Cortex of kidney (tissue), 1 donor: ENCODE measurements around the gene CHD6.

ENCODE experiments used
- DNase-seq: peaks from one replicate; lab custom pipeline; 2025; lab: John Stamatoyannopoulos, UW

The CHD6 gene

DNA sequence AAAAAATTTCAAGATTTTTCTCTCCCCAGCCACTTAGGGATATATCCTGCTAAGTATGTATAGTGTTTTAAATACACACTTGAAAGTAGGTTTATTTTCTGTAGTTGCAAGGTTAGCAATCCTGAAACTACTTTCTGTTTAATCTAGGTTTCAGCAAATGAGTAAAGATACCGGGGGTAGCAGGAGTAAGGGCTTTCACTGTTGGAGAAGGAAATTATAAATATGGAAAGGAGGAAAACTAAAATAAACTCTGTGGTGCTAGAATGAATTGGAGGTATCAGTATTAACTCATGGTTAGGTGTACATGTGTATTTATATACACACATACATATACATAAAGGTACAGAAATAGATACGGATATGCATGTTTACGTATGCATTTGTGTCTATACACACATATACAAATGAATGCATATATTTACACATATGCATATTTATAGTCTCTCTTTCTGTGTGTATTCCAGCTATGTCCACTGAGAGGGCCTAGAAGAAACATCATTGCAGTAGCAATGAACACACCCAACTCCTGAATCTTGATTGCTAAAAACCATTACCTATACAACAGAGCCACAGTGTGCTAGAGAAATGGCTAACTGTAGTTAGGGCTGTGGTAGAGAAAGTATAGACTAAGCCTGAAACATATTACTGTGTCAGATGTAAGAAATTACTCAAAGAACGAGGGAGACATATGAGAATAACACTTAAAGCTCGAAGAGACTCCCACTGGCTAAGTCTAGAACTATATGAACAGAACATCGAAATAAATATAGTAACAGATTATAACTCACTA, 155.6 kb downstream of the CHD6 start:
- no peak for DNase-seq

DNA sequence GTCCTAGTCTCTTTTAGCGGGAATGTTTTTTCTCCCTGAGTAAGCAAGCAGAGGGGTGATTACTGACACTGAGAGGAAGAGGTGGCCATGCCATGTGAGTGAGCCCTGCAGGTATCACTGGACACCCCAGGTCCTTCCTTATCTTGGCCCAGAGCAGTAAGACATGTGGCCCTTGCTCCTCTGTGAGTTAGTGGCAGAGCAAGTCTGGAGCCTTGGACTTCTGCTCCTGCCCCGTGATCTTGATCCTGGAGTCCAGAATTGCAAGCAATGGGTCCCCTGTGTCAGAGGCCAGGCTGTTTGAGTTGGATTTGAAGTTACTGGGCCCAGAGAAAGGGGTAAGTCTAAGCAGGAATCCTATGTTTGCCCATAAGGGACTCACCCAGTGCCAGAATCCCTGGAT, 159.4 kb downstream of the CHD6 start:
- DNase-seq = no peak

DNA sequence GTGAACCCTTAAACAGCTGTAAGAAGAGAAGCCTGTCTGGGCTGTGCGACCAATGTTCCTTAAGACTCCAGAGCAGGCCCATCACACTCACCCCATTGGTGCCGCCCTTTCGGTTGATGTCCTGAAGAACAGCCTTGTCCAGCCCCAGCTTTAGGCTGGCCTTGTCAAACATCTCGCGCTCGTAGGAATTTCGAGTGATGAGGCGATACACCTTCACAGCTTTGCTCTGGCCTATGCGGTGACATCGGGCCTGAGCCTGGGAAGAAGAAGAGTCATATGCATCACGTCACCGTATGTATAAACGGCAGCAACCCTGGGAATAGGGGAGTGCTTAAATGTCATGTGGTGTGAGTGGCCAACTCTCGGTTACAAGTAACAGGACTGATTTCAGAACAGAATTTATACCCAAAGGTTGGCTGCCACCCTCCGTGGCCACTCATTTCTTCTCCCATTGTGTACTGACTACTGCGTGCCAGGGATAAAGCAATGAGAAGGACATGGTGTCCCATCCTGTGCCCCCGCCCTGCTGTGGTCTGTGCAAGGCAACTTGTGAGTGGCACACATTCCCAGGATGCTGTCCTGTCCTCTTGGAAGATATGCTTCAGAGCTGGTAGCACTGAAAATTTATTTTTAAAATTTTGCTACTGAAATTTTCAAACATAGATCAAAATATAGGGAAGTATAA, 160.9 kb downstream of the CHD6 start:
- DNase-seq = no peak

DNA sequence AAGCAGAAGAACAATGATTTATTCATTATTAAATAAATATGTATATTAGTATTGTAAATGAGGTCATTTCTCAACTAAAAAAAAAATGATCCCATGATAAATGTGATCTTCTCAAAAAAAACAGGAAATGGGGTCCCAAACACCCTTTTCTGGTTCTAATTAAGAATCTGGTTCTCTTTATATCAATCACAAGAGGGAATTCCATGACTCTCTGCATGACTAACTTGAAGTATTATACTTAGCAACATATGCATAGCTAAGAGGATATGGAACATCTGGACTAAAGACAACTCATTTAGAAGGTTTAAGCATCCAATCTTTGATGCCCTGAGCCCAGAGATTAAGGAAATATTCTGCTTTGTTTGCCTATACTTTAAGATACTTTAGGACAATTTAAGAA, 161.8 kb downstream of the CHD6 start:
- no peak for DNase-seq

DNA sequence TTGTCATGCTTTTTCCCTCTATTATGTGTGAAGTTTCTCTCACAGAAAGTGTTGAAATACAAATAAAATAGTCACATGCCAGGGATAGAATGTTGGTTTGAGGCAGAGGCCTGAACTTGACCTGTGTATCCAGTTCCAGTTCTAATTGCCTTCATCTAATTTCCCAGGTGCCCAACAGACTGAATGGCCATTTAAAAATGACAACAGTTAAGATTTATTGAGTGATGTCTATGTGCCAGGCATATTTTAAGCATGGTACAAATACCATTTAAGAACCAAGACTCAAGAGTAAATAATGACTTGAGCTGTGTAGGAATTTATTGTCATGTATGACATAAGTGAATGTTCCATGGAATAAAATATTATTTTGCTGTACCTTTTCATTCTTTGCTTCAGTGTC, 163.9 kb downstream of the CHD6 start:
- DNase-seq = no peak

DNA sequence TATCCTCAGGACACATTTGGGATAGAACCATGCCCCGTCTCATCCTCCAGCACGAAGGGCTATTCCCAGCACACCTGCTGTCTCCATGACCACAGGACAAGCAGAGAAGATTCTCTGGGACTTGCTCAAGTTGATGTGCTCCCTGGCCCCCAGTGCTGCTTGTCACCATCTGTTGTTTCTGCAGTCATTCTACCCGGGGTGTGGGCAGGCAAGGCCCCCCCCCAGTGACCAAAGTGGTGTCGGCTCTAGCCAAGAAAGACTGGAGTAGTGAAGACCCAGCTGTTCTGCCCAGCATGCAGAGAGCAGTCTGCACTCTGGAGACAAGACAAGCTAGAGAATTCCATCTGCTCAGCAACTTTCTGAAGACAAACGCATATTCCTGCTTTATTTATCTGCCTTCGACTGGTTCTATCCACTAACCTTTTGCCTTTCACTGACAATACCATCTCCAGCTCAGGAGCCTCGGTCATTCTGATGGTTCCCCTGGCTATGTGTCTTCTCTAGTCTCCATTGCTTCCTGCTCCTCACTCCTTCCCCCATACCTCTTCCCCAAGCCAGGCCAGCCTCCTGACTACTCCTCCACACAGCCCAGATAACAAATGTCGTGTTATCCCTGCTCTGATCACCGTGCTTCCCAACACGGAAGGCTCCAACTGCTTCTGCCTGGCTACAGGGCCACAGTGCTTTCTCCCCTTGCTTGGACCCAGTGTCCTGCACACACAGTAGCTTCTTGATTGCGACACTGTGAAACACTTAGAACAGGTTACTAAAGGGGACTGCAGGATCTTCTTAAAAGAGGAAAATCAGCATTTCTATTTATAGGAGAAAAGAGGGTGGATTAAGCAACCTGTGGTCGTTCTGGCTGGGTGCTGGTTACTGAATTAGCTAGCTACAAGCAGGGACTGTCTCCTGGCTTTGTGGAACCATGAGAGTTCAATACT, 164.9 kb downstream of the CHD6 start:
- DNase-seq = no peak

DNA sequence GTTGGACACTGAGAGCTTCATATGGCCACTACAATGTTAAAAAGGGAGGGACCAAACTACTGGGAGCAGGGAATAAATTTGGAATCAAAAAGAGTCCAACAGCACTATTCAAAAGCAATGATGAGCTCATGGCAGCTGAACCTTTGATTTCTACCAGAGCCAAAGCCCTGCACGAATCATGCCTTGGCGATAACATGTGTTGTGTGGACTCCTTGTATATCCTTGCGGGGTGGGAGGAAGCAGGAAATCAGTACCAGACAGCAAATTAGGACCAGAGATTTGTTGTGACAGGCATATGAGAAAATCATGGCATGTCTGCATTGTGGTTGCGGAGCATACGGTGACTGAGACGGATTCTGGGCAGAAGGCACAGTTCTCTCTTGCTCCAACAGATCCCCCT, 166.0 kb downstream of the CHD6 start:
- no peak for DNase-seq

DNA sequence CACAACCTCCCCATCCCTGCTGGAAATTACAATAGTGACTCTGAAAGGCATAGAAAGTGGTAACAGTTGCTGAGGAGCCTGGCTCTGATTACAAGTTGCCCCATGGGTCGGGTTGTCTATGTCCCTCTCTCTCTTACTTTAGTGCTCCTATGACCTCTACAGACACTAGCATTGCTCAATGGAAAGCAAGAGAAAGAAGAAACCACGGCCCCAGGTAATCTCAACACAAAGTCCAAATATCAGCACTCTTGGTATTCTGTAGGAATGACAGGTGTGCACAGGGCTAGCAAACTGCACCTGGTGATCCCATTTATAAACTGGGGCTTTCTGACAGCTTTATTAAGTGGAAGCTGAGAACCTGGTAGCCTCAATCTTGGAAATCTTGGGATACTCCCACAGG, 171.2 kb downstream of the CHD6 start:
- no peak for DNase-seq

DNA sequence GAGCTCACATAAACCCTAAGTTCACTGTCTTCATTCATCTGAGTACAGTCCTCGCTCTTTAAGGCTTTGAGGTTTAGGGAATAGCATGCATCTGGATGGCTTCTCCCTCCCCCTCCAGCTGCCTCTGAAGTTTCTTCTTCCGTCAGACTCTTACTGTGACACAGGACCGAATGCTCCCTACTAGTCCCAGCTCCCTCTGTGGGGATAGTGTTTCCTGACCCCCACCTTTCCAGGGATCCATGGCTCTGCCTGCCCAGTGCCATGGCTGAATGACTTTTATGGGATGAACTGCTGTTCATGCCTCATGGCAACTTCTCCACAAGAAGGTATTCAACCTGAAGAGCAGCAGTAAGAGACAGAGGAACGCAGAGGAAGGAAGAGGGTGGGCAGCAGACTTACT, 171.7 kb downstream of the CHD6 start:
- DNase-seq = no peak

DNA sequence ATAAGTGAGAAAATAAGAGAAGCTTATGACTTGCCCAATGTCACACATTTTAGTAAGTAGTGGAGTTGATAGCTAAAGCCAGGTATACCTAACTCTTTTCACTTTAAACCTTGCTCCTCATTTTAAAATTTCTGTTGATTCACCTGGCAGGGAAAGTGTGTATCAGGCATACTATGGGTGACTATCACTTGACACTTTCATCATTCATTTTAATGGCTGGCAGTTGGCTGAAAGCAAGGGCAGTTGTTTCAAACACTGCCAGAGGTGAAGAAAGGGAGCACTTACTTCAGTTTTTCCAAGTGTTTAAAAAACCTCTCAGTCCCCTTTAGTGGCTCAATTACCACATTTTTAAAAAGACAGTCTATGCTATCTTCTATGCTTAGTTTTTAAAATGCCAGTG, 173.4 kb downstream of the CHD6 start:
- no peak for DNase-seq

DNA sequence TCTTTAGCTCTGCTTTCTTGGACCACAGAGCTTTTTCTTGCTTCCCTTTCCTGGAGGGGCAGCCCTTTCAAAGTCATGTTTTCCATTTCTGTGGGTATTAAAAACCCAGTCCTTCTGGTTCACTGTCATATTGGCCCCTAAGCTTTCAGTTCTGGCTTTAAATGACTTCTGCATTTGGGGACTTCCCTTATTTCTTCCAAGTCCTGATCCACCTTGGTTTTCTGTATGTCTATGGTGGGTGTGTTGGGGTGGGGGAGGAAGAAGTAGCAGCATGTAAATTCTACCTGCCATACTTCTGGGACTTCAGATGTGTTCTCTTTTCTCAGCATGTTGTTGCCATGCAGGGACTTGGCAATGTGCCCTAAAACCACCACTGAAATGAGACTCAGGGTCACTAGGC, 174.5 kb downstream of the CHD6 start:
- no peak for DNase-seq

DNA sequence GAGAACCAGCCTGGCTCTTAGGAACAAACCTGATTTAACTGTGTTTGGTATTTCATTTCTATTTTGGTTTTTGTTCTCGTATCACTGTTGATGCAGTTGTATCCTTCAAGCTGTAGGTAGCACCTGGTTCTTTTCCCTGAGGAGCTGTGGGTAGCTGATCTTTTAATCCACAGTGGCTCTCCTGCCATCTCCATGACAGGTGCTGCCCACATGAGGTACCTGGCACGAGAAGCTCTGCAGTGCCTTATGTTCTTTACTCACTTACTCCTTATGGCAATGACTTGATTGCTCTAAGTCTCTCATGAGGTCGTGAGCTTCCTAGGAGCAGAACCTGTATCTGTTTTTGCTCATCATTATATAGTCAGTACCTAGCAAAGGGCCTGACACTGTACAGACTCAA, 177.3 kb downstream of the CHD6 start:
- DNase-seq = no peak

DNA sequence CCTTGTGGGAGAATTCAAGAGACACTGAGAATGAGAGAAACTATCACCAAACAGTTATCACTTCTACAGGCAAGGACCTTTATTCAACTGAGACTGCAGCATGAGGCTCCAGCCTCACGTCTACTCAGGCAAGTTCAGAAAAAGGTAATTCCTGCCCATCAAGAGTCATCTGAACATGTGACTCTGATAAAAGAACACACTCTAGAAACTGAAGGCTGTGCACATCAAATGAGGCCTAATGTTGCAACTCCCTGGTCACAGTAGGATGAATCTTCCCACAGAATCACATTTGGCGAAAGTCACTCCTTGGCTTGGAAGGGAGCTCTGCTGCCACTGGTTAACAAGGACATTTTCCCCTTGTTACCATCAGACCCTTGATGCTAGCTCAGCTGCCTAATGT, 180.3 kb downstream of the CHD6 start:
- DNase-seq = no peak

DNA sequence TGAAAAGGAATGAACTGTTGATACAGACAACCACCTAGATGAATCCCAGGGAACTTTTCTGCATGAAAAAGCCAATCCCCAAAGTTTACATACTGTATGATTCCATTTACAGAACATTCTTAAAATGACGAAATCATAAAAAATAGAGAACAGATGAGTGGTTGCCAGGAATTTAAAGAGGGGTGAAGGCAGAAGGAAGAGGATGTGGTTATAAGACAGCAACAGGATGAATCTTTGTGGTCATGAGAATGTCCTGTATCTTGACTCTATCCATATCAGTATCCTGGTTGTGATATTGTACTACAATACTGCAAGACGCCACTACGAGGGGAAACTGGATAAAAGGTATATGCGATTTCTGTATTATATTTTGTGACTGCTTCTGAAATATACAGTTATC, 181.5 kb downstream of the CHD6 start:
- DNase-seq = no peak

DNA sequence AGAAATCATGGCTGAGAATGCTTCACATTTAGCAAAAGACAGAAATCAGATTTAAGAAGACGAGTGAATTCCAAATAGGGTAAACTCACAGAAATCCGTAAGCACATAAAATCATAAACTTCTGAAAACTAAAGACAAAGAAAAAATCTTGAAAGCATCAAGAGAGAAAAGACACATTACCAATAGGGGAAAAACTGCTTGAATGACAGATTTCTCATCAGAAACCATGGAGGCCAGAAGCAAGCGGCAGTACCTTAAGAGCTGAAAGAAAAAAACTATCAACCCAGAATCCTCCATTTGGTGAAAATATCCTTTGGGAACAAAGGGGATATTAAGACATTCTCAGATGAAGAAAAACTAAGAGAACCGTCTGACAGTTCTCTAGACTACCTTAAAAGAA, 185.0 kb downstream of the CHD6 start:
- no peak for DNase-seq

DNA sequence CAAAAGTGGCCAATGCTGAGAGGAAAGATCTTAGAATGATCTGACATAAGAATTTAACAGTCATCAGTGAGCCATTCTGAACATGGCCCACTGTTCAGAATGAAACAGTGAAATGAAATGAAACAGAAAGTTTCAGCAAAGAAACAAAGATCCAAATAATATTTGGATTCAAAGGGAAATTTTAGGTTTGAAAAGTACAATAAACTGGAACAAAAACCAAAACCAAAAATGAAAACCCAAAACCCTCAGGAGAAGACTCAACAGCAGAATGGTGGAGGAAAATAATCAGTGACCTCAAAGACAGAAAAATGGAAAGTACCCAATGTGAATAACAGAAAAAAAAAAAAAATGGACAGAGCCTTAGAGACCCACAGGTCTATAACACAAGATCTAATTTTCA, 185.4 kb downstream of the CHD6 start:
- no peak for DNase-seq

DNA sequence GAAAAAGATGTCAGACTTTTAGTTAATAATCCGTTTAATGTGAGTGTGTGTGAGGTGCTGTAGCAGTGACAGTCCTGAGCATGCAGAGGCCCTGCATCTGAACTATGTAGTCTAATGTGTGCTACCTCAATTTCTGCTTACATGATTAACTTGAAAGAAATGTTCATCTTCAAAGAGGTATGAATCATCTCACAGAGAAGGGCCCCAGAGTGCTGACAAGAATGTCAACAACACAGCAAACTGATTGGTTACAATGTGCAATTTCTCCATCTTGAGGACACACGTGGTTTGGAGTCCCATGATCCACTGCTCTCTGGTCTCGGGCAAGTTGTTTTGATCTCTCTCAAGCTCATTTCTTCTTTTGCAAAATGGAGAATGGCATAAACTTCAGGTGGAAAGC, 189.9 kb downstream of the CHD6 start:
- DNase-seq = no peak

DNA sequence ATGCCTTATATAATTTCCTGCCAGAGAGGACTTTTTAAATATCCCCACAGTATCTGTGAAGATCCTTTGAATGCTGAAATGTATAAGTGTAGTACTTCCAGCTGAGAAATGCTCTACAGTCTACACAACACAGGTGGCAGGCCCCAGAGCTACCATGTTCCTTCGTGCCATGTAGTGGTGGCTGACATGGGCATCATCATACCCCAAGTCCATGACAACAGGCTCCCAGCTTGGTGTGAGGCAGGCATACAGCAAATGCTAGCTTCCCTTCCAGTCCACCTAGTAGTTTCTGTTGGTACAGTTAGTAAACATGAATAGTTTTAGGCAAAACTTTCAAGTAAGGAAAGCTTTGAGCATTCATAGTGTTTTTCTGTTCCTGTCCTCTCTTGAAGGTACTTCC, 190.3 kb downstream of the CHD6 start:
- DNase-seq = no peak

DNA sequence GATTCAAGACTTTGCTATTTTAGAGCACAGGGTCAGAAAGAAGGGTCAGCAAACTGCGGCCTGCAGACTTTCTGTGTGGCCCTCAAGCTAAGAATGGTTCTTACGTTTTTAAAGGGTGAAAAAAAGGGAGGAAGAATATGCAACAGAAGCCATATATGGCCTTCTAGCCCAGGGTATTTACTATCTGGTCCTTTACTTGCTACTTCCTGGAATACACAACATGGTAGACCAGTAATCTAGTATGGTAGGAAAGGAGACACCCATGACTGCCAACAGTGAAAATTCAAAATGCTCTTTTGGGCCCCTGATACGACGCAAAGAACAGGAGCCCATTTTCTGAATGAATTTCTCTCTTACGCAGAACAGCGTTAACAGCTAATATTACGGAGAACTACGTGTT, 191.2 kb downstream of the CHD6 start:
- no peak for DNase-seq

DNA sequence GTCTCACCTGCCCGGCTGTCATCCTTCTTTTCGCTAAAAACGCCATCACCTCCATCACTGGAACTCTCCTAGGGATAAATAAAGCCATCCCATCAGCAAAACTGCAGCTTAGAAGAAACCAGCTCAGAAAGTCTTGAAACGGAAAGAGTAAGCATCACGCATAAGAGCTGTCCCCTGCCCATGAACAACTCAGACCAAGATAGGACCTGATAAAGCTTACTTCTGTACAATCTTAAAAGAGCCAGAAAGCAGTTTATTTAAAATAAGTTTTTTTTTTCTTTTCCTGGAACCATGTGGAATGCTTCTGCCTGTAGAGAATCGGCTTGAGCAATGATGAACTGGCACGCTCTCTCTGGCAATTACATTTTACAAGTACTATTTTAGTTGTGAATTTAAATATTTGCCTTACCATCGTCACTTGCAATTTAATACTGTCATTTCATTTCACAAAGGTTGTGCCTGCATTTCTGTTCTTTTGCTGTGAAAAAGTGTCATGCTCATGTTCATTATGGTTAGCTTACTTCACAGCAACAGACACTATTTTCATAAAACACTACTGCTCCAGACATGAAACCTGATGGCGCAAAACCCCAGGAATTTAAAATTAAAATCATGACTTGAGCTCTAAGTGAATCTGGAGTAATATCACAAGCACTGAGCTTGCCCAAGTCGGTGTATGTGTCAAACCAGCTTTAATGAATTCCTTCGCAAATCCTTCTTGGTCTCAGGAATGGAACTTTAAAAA, 191.9 kb downstream of the CHD6 start:
- no peak for DNase-seq

DNA sequence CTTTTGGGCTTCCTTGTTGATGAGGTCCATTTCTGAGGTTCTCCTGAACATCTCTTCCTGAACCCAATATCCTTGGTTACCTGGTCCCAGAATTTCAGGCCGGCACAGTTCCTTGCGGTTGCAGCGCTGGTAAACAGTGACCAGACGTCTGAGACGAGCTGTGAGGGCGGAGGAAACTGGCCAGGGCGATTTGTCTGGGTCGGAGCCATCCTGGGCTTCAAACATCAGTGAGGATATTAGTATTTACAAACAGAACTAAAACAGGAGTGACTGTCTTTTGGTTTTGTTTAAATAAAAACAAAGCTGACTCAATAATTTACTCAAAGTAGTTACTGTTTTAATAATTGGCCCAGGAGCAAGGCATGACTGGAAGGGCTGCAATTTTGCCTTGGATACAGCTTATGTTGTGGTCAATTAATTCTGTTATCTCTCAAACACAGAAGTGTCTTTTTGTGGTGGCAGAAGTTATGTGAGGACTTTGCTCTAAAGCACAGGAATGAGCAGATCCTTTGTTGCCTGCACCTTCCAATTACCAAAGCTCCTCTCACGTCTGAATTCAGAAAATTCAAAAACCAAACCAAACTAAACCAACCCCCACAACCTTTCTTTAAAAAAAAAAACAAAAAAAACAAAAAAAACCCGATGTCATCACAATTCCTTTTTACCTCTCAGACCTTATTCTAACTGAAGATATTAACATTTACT, 192.8 kb downstream of the CHD6 start:
- DNase-seq = no peak
